ENCODE results near the gene SPATA16.
"Not testable (repeated sequence)": the region's sequence is repeated elsewhere in the genome, so short reads cannot be mapped to it uniquely, and the experiment has no call there.

The SPATA16 gene

DNA sequence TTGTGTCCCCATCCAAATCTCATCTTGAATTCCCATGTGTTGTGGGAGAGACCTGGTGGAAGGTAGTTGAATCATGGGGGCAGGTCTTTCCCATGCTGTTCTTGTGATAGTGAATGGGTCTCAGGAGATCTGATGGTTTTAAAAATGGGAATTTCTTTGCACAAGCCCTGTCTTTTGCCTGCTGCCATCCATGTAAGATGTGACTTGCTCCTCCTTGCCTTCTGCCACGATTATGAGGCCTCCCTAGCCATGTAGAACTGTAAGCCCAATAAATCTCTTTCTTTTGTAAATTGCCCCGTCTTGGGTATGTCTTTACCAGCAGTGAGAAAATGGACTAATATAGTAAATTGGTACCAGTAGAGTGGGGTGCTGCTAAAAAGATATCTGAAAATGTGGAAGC, 261.7 kb downstream of the SPATA16 start:
- not testable (repeated sequence) for DNase-seq (ENCODE audit: low read depth in 2 of 2)

DNA sequence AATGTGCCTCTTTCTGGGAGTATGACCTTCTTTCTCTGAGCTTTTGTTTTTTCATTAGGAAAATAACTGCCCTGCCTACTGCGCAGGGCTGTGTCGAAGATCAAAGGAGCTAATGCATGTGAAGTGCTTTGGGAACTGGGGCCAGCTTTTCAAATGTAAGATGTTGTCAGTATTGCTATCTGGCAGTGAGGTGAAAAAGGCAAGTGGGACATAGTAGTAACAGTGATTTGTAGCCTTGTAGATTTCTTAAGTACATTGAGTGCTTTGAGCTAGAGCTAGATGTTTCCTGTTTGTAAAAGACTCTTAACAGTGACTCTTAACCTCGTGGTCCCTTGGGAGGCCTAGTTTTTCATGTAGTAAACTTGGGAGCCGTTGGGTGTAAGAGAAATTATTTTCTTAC, 264.0 kb downstream of the SPATA16 start:
- DNase-seq (ENCODE audit: low read depth in 2 of 2), result no peak

DNA sequence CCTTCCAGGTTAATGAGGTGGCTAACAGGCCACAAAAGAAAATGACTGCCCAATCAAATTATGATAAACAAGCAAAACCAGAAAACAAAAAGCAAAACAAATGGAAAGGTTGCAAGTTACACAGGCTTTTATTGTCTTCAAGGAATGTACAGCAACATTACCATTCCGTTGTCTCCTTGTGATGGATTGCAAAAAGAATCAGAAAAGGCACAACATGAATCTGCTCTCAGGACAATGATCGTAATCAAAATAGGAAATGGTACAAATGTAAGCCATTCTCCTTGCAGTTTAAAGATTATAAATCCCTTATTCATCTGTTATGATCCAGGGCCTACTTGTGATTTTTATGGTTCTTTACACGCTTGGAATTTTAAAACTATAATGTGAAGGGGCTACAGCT, 264.7 kb downstream of the SPATA16 start:
- no peak for DNase-seq (ENCODE audit: low read depth in 2 of 2)

DNA sequence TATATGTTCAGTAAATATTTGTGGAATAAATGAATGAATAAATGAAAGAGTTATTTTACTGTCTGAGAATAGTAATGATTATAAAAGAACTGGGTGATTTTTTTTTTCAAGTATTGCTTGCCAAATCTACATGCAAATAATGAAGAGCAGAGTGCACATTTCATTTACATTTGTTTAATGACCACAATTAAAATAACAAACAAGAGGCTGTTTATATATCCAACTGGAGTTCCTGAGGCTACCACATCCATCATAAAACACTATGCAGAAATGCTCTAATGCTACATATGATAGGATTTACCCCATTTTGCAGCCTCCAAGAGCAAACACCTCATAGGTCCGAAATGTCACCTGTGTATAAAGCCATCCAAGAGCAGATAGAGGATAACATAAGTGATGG, 266.0 kb downstream of the SPATA16 start:
- DNase-seq (ENCODE audit: low read depth in 2 of 2), result no peak

DNA sequence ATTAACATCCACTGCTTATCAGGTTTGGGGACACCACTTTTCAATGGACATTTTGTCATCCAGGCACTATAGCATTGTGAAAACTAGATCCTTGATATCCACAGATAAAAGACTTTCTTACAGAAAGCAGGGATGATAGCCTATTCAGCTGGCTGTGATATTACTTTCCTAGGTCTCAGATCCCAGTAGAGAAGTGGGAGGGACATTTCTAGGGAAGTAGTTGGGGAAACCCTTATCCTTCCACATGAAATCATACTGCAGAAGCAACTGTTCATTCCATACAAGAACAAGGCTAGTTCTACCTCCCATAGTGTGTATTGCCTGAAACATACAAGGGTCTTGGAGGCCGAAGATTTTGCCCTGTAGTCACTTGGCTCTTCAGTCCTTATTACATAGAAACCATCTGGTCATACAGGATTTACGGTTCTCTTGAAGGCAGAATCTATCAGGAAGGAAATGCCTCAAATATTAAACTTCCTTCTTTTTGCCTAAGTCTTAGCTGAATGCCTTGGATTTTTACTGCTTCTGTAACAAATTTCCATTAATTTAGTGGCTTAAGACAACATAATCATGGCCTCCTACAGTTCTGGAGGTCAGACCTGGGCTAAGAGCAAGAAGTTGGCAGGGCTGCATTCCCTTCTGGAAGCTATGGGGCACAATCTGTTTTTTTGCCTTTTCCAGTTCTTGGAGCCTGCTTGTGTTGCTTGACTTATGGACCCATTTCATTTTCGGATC, 271.1 kb downstream of the SPATA16 start:
- no peak for DNase-seq (ENCODE audit: low read depth in 2 of 2)

DNA sequence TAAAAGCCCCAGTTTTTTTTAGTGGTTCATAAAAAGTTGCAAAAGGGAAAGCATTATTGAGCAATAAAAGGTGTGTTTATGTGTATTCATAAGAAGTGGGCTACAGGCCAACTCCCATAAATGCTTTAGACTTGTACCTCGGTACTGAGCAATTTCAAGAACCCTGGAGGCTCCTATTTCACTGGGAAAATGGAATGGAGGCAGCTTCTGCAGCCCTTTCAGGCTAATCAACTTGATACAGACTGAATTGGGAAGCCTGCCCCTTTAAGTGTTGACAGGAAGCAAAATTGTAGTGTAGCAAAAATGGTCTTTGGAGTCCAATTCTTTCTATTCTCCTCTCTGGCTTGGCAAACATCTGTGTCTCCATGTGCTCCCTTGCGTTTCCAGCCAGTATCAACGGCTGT, 271.7 kb downstream of the SPATA16 start:
- no peak for DNase-seq (ENCODE audit: low read depth in 2 of 2)

DNA sequence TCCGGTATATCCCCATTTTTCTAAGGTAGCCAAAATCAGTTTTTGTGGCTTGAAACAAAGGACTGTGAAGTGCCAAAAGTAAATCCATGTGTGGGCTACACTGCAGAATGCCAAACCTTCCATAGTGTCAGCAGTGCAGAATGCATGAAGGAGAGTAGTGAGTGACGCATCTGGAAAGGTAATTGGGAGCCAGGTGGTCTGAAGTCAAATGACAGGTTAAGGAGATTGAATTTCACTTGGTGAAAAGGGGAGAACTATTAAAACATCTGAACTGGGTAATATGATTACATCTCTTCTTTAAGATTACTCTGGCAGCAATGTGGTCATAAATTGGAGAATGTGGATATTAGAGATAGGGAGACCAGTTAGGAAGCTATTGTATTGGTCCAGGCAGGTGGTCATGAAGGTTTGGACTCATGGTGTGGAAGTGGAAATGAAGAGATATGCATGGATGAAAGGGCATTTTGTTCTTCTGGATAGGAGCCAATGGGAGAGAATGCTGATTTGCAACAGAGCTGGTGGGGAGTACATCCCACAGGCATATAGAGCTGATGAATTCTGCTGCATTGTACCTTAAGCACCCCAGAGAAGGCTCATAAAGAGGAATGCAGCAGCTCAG, 272.3 kb downstream of the SPATA16 start:
- no peak for DNase-seq (ENCODE audit: low read depth in 2 of 2)

DNA sequence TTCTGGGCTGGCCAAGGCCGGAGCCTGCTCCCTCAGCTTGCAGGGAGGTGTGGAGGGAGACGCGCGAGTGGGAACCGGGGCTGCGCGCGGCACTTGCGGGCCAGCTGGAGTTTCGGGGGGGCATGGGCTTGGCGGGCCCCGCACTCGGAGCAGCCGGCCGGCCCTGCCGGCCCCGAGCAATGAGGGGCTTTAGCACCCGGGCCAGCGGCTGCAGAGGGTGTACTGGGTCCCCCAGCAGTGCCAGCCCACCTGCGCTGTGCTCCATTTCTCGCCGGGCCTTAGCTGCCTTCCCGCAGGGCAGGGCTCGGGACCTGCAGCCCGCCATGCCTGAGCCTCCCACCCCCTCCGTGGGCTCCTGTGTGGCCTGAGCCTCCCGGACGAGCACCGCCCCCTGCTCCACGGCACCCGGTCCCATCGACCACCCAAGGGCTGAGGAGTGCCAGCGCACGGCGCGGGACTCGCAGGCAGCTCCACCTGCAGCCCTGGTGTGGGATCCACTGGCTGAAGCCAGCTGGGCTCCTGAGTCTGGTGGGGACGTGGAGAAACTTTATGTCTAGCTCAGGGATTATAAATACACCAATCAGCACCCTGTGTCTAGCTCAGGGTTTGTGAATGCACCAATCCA, 274.2 kb downstream of the SPATA16 start:
- DNase-seq (ENCODE audit: low read depth in 2 of 2), result not testable (repeated sequence)

DNA sequence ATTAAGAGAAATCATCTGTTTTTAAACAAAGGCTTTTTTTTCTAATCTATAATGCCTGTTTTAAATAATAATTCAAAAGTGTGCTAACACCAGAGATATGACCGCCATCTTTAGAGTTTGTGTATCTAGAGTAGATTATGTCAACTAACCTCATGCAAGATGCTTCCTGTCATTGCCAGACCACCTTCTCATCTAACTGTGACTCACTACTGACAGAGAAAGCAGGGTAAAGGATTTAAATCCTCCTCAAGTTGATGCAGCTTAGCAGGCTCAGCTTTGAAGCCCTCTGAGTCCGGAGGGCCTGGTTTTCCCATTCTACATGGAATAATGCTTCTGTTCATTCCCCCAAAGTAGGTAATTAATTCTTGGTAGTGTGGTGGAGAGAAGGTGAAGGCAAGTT, 282.0 kb downstream of the SPATA16 start:
- no peak for DNase-seq (ENCODE audit: low read depth in 2 of 2)

DNA sequence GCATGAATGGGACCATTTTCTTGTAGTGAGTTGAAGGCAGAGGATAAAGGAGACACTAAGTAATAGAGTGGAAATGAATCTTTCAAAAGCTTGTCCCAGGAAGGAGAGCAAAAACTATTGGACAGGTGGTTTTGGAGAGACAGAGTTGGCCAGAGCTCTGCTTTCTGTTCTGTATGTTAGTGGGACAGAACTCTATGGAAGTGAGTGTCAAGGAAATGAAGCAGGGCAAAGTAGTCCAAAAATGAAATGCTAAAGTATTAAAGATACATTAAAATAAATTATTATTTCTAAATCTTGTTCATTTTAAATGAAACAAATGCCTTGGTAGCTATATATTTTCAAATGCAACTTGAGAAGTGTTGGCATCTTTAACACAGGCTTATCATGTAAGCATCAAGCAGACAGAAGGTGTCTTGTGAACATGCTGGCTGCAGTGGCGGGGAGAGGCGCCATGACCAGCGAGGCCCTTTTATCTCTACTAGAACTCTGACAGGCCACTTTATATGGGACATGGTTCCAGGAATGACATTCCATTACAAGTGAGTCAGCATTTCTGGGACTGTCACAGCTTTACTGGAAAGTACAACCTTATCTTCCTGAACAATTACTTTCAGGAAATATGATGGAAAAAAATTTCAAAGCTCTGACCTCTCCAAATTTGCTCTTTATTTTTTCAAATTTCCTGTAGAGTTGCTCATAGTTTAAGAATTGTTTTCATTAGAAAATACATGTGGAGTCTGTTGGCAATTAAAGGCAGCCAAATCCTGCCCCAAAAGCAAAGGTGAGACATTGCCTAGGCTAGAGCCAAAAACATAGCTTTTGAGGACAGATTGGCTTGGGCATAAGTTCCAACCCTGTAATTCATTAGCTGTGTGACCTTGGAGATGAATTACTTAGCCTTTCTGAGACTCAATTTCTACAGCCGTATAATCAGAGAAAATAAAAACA, 284.0 kb downstream of the SPATA16 start:
- DNase-seq (ENCODE audit: low read depth in 2 of 2), result no peak

DNA sequence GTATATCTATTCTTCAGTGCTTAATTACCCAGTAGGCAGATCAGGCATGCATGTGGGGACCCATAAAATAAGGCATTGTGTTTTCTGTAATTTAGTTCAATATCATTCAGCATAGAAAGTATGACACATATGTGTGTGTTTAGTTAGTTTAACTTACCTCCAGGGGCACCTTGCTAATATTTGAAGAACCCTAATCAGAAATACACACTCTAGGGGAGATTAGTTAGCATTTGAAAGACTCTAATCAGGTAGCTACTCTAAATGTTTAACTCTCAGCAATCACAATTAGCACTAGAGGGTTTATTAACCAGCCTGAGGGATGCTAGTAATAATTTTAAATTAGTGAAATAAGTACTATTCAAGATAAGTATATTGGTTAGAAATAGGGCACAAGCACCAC, 286.0 kb downstream of the SPATA16 start:
- DNase-seq (ENCODE audit: low read depth in 2 of 2), result no peak

DNA sequence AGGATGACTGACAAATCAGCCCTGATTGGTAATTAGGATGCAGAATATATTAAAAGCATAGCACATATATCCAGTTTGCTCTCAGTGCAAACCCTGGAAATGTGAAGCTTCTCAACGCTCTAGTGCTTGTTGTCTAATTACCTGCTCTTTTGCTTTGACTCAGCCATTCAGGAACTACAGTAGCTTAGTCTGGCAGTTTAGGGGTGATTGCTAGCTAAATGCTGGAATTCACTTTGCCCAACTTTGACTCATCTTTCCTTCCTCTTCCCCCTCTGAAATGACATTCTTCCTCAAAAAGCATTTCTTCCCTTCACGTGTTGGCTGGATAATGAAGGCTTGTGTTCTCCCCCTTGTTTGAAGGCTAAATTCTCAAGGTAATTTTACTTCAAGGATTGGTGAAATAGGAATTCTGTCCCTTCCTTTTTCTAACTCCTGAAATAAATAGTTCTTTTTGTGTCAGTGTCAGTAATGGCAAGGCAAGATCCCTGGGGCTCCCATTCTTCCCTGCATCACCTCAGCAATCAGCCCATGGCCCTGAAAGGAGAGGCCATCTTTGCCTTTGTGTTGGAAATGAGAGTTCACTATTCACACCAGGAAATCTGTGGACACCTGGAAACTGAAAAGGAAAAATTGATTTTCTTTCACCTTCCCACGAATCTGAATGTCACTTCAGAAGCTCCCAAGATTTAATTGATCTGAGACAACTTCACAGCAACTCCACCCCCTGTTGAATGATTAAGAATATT, 286.9 kb downstream of the SPATA16 start:
- DNase-seq (ENCODE audit: low read depth in 2 of 2), result no peak

DNA sequence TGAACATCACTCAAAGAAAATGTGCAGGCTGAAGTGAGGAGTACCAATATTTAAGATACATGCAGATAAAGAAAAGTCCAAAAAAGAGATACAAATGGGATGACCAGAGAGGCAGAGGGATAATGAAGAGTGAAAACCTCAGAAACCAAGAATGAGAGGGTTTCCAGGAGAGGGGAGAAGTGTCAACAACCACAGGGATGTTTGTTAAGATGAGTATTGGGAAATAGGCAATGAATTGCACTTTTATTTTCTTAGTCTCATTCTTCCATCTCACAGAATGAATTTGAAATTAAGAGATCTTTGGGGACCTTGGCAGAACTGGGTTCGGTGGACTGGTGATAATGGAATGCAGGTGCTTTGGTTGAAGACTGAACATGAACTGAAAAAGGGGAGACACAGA, 288.0 kb downstream of the SPATA16 start:
- no peak for DNase-seq (ENCODE audit: low read depth in 2 of 2)

DNA sequence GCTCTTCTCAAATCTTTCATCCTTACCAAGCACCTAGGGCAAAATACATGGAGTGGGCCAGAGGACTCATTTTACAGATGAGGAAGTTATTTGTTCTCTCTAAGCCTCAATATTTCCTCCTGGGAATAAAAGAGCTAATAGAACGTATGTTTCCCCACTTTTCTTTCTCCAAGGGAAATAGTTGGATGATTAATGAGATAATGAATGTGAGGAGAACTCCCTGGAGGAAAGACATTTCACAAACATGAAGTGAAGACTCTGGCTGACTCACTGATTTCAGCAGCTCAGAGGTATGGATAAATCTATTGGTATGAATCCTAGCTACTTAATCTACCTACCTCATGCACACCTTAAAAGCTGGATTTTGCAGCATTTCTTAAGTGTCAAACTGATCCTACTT, 292.1 kb downstream of the SPATA16 start:
- no peak for DNase-seq (ENCODE audit: low read depth in 2 of 2)

DNA sequence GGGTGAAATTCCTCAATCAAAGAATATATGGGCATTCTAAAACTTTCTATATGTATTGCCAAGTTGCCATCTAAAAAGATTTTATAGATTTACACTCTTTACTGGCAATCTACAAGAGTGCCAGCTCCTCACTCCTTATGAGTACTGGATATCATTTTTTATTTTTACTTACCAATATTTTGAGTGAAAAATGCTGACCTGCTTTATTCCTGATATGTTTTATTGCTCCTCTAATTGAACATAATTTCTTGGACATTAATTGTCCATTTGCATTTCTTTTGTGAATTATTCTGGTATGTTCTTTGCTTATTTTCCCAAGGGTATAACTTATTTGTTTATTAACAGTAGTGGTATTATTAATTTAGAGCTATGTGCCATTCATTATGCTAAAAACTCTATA, 293.7 kb downstream of the SPATA16 start:
- DNase-seq (ENCODE audit: low read depth in 2 of 2), result no peak

DNA sequence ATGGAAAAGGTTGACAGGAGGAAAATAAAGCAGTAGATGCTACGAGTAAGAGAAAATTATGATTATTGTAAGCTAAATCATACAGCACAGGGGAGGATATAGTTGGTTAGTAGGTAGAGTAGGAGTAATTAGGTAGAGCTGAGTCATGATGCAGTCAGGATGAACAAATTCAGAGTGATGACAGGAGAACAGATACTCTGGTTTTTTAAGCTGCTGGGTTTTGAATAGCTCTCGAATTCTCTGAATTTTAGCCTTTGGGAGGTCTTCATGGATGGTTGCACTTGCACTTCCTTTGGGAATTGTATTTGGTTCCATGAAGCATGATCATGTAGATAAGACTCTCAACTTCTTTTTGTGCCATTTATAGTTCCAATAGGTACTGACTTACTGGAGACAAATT, 294.3 kb downstream of the SPATA16 start:
- no peak for DNase-seq (ENCODE audit: low read depth in 2 of 2)

DNA sequence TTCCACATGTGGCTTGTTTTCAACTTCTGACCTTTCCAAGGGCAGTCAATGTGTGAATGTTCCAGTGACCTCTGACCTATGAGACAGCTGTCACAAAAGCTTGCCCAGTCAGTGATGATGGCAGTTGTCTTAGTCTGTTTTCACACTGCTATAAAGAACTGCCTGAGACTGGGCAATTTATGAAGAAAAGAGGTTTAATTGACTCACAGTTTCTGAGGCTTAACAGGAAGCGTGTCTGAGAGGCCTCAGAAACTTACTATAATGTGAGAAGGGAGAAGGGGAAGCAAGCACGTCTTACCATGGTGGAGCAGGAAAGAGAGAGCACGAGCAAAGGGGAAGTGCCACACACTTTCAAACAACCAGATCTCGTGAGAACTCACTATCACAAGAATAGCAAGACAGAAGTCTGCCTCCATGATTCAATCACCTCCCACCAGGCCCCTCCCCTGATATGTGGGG, 294.9 kb downstream of the SPATA16 start:
- DNase-seq (ENCODE audit: low read depth in 2 of 2), result no peak

DNA sequence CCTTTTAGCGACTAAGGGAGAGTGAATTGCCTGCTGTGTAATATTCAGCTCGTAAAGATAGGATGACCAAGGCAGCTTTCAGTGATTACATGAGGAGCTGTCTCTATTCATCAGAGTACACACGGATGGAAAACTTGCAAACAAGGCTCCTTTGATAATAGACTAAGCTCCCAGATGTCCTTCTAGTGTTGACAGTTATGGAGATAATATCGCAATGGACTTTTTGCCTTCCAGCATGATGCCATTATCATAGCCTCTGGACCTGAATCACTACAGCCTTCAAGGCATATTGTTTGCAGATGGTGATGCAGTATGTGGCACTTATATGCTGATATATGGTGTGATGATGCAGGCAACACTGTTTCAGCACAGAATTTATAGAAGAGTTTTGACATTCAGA, 296.6 kb downstream of the SPATA16 start:
- no peak for DNase-seq (ENCODE audit: low read depth in 2 of 2)

DNA sequence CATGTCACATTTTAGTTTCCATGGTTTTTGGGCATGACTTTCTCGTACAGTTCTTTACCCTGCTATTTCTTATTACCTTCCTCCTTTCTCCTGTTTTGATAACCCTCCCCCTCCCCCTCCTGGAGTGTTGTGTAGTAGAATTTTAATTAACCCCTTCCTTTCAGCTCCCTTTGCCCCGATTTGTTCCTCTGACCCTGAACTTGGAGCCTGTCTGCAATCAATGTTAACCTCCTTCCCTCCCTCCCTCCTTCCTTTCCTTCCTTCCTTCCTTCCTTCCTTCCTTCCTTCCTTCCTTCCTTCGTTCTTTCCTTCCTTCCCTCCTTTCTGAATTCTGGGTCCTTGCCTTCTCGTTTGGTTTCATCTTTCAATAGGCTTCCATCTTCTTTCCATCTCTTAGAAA, 300.1 kb downstream of the SPATA16 start:
- no peak for DNase-seq (ENCODE audit: low read depth in 2 of 2)

DNA sequence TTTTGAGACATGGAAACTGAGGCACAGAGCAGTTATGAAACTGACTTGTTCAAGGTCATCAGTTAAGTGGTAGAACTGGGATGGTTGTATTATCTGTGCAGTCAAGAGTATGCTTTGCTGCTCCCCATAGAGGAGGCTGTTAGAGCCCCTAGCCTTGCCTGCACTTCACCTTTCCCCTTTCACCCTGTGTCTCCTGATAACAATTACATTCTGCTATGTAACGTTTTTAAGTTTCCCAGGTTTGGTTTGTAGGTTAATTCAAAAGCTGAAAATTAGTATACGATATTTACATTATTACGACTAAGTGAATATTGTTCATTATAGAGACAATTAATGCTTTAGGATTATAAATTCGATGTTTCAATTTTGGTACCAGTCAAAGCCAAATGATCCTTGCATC, 300.6 kb downstream of the SPATA16 start:
- no peak for DNase-seq (ENCODE audit: low read depth in 2 of 2)

DNA sequence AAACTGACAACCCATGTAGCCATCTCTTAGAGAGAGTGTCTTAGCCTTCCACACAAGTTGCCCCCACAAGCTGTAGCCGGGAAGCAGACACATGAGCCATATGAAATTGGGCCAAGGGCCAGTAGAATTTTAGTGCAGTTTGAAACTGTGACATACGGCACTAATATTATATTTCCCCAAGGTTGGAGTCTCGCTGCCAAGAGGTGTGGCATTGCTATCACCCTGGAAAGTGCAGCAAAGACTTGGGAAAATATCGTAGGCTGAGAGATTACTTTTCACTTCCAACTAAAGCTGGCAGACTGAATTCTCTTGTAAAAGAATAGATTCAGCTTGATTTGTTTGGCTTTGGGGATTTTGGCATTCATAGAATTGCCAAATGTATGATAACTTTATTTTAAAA, 301.4 kb downstream of the SPATA16 start:
- no peak for DNase-seq (ENCODE audit: low read depth in 2 of 2)

Data from stimulated activated CD4-positive, alpha-beta T cell treated with anti-CD3 and anti-CD28 coated beads, Interleukin-1b, Interleukin-23, amount 100 ng/mL, for 4 hours (primary cell).